Fibroblast of pulmonary artery (primary cell): ENCODE measurements around the gene KIF5C.

ENCODE experiments used
- DNase-seq: peaks from one replicate; pipeline ENCODE4 v3.0.0-alpha.2; 2010; ENCODE audit warnings: low read depth
- H3K4me3 ChIP-seq: replicated peaks from 2 replicates; pipeline ENCODE4 v1.5.1; 2011; ENCODE audit warnings: low read depth, mild to moderate bottlenecking, control low read depth, low read length, moderate library complexity
- TF ChIP-seq, protein P1 (sequence below): IDR thresholded peaks from 2 replicates; pipeline ENCODE4 v1.5.1; 2011; ENCODE audit warnings: mild to moderate bottlenecking, control low read depth, low read length, inconsistent platforms; ENCODE audit errors: missing control alignments

Gene KIF5C

DNA sequence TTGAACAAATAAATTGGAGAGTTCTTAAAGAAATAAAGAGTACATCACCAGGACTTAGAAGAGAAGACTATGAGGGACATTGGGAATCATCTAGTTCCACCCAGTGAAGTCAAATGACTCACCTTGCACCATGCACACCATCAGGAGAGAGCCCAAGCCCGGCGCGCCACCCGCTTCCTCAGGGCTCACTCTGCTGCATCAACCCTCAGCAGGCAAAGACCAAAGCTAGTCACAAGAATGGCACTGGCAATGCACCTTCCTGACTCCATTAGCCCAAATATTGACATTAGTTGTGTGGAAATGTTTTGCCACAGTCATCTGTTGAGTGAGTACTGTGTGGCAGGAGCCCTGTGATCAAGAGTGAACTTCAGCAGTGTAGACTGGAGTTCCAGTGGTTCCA, 156.4 kb downstream of the KIF5C start:
- DNase-seq, result no peak
- TF ChIP-seq, protein P1, sequence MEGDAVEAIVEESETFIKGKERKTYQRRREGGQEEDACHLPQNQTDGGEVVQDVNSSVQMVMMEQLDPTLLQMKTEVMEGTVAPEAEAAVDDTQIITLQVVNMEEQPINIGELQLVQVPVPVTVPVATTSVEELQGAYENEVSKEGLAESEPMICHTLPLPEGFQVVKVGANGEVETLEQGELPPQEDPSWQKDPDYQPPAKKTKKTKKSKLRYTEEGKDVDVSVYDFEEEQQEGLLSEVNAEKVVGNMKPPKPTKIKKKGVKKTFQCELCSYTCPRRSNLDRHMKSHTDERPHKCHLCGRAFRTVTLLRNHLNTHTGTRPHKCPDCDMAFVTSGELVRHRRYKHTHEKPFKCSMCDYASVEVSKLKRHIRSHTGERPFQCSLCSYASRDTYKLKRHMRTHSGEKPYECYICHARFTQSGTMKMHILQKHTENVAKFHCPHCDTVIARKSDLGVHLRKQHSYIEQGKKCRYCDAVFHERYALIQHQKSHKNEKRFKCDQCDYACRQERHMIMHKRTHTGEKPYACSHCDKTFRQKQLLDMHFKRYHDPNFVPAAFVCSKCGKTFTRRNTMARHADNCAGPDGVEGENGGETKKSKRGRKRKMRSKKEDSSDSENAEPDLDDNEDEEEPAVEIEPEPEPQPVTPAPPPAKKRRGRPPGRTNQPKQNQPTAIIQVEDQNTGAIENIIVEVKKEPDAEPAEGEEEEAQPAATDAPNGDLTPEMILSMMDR, result no peak
- no peak overlapping the region for H3K4me3 ChIP-seq

DNA sequence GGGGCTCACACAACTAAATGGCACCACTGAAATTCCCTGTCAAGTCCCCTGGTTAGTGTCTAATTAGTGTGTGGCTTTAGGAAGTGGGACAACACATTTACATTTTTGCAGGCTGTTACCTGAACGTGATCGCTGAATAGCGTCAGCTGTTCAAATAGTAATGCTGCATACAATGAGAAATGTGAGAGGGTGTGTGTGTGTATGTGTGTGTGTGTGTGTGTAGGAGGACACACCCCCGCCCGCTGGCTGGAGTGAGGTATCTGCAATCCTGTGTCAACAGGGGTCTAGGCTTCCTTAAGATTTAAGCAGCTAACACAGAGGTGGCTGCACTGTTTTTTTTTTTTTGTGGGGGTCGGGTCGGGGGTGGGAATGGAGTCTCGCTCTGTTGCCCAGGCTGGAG, 158.7 kb downstream of the KIF5C start:
- TF ChIP-seq, protein P1, result no peak

GRCh38 chr2:149034406-149034805, 159.4 kb downstream of the KIF5C start:
- TF ChIP-seq, protein P1, result no peak
- no peak for DNase-seq
- H3K4me3 ChIP-seq, result no peak overlapping the region

More for the DNA sequence above, 158.7 kb downstream of the KIF5C start:
- no peak overlapping the region for H3K4me3 ChIP-seq
- DNase-seq, result no peak

DNA sequence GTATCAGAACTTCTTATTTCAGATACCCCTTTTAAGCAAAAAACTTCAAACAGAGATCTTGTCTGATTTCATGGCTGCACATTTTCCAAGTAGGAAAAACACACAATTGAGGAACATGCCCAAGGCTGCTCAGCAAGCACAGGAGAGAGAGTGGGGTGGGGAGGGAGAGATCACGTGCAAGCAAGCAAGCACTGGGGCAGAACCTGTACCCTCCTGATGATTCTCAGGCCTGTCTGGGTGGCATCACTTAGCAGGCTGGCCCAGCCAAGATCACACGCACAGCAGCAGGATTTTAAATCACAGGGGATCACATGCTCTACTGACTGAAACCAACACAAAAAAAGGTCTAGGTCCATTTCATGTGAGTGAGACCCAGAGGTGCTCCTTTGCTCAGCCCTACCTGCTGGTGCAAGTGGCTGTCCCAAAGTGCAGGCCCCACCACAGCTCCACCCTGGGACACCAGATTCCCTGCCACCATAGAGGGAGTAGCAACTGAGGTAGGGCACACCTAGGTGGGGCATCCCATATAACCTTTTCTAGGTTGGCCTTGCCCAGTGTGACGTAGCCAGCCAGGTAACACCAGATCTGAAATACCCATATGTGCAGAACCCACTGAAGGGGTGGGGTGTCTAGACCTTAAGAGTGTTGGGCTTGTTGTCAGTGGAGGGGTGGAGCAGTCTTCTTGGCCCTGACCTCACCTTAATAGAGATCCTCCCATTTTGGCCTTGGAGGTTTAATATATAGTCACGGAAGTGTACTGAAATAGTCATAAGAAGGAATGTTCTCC, 161.7 kb downstream of the KIF5C start:
- TF ChIP-seq, protein P1, result no peak
- no peak overlapping the region for H3K4me3 ChIP-seq
- DNase-seq, result no peak

GRCh38 chr2:149037851-149038250, 162.8 kb downstream of the KIF5C start:
- TF ChIP-seq, protein P1, result no peak
- no peak for DNase-seq
- no peak overlapping the region for H3K4me3 ChIP-seq

DNA sequence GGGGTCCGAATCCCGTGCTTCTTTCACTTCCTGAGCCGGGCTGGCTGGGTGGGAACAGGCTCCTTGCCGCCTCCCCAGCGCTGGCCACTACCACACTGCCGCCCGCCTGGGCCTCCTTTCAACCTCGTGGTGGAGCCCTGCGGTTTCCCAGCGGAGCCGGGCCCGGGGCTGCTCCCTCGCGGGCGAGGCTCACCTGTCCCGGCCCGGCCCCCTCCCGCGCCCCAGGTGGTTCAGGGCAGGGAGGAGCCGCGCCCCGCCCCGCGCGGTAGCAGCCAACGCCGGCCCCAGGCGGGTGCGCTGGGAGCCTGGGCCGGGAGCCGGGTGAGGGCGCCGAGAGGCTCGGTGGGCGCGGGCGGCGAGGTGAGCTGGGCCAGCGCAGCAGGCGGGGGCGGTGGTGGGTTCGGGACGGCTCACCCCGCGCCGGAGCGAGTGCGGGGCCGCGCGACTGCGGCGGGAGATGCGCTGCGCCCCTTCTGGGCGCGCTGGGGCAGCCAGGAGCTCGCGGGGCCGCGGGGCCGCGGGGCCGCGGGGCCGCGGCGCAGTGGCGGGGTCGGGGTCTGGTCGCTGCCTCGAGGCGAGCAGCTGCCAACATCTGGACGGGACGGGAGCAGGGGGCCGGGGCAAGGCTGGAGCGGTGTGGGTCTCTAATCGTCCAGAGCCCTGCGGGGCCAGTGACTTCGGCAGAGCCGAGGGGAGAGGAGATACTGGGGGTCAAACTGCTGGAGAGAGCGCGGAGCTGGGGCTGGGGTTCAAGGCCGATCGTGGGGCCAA, 163.6 kb downstream of the KIF5C start, which contains the start of gene LYPD6B:
Gene LYPD6B, plus strand, starts transcription at position 258 of the 771 bp plus-strand sequence. CDS start 92,250 bp downstream, outside the sequence.
- TF ChIP-seq, protein P1, result no peak
- no peak within 1 kb of the TSS for H3K4me3 ChIP-seq
- DNase-seq, result no peak
